HepG2 (cell line): Measurements from ENCODE around the gene PSKH1. TPM values are rescaled to one million over a fixed set of nuclear protein-coding genes. Genes with fewer than 3 reads are reported as not detected.

ENCODE experiments used
- ARHGAP35 ChIP-seq: sonication (generic); formaldehyde crosslinking; IDR thresholded peaks from 2 replicates; pipeline ENCODE4 v1.9.0; 2022; ENCODE audit warnings: mild to moderate bottlenecking, inconsistent platforms, moderate library complexity, missing genetic modification reagents, borderline replicate concordance
- ATF7-NPFF ChIP-seq: sonication (generic); formaldehyde crosslinking; IDR thresholded peaks from 2 replicates; pipeline ENCODE4 v1.8.1; 2023; ENCODE audit warnings: mild to moderate bottlenecking, low read depth, missing genetic modification reagents, moderate library complexity
- HDAC2 ChIP-seq: sonication (generic); formaldehyde crosslinking; IDR thresholded peaks from 2 replicates; pipeline ENCODE4 v1.4.0; 2020; ENCODE audit warnings: missing genetic modification reagents
- HIVEP1 ChIP-seq: sonication (generic); formaldehyde crosslinking; IDR thresholded peaks from 2 replicates; pipeline ENCODE4 v1.4.0; 2020; ENCODE audit warnings: mild to moderate bottlenecking, missing genetic modification reagents
- IKZF1 ChIP-seq: fragments of 450-650 bp; IDR thresholded peaks from 2 replicates; pipeline ENCODE4 v1.7.1; 2016
- KDM2A ChIP-seq: sonication (generic); formaldehyde crosslinking; IDR thresholded peaks from 2 replicates; pipeline ENCODE4 v1.4.0; 2020; ENCODE audit warnings: low read depth, missing genetic modification reagents, borderline replicate concordance
- MAFF ChIP-seq: IDR thresholded peaks from 2 replicates; pipeline ENCODE4 v1.6.1; 2011; ENCODE audit warnings: low read depth, low read length, improper control_type of control experiment
- RBAK ChIP-seq: sonication (generic); formaldehyde crosslinking; IDR thresholded peaks from 2 replicates; pipeline ENCODE4 v1.5.1; 2020; ENCODE audit warnings: mild to moderate bottlenecking, missing genetic modification reagents
- RFX5 ChIP-seq: IDR thresholded peaks from 2 replicates; pipeline ENCODE4 v1.6.1; 2011; ENCODE audit warnings: low read depth, low read length, improper control_type of control experiment
- SP140L ChIP-seq: sonication (generic); formaldehyde crosslinking; IDR thresholded peaks from 2 replicates; pipeline ENCODE4 v1.4.0; 2020; ENCODE audit warnings: missing genetic modification reagents, borderline replicate concordance
- TBX2 ChIP-seq: sonication (generic); formaldehyde crosslinking; IDR thresholded peaks from 2 replicates; pipeline ENCODE4 v1.5.0; 2020; ENCODE audit warnings: missing genetic modification reagents, mild to moderate bottlenecking, borderline replicate concordance
- TGIF2 ChIP-seq: IDR thresholded peaks from 2 replicates; pipeline ENCODE4 v1.6.1; 2016; ENCODE audit warnings: control low read depth, missing compliant biosample characterization
- U2AF2 ChIP-seq: fragments of 200-400 bp; formaldehyde crosslinking; IDR thresholded peaks from 2 replicates; pipeline ENCODE4 v1.6.1; 2017; ENCODE audit warnings: low read depth, mild to moderate bottlenecking, low read length
- ZFP1 ChIP-seq: IDR thresholded peaks from 2 replicates; pipeline ENCODE4 v1.6.1; 2016
- ZNF282 ChIP-seq: fragments of 450-650 bp; IDR thresholded peaks from 2 replicates; pipeline ENCODE4 v1.6.1; 2018; ENCODE audit not compliant: partially characterized antibody
- ZNF326 ChIP-seq: sonication (generic); formaldehyde crosslinking; IDR thresholded peaks from 2 replicates; pipeline ENCODE4 v1.4.0; 2020; ENCODE audit warnings: missing genetic modification reagents, borderline replicate concordance
- ZNF468 ChIP-seq: sonication (generic); formaldehyde crosslinking; IDR thresholded peaks from 2 replicates; pipeline ENCODE4 v1.8.0; 2022; ENCODE audit warnings: mild to moderate bottlenecking, moderate library complexity, missing genetic modification reagents
- ZNF550 ChIP-seq: sonication (generic); formaldehyde crosslinking; IDR thresholded peaks from 2 replicates; pipeline ENCODE4 v1.4.0; 2020; ENCODE audit warnings: mild to moderate bottlenecking, missing genetic modification reagents, borderline replicate concordance
- ZNF772 ChIP-seq: sonication (generic); formaldehyde crosslinking; IDR thresholded peaks from 2 replicates; pipeline ENCODE4 v1.5.0; 2020; ENCODE audit warnings: mild to moderate bottlenecking, missing genetic modification reagents
- ZNF850 ChIP-seq: sonication (generic); formaldehyde crosslinking; conservative IDR thresholded peaks from 2 replicates; pipeline ENCODE4 v1.9.0; 2021; ENCODE audit warnings: mild to moderate bottlenecking, missing genetic modification reagents
- ZSCAN20 ChIP-seq: sonication (generic); formaldehyde crosslinking; IDR thresholded peaks from 2 replicates; pipeline ENCODE4 v1.4.0; 2020; ENCODE audit warnings: missing genetic modification reagents, mild to moderate bottlenecking, borderline replicate concordance
- polyA plus RNA-seq, 8 experiments: library from polyadenylated mRNA; depleted of rRNA in 3 of 8; stranded (reverse) in 7 of 8; unstranded in 1 of 8; fragments of >200 nt; fragmentation: Illumina TruSeq in 4 of 8; extraction: Trizol in 4 of 8; gene quantifications; 2 replicates each; pipeline versions ENCODE4 v1.2.1 to v1.2.3, GENCODE V29; 2011 to 2016; ENCODE audit warnings: low read depth in 4 of 8, missing spikeins in 1 of 8, mixed read lengths in 1 of 8; ENCODE audit not compliant: insufficient read depth in 1 of 8
- total RNA-seq, 5 experiments: library from RNA; depleted of rRNA; stranded (reverse); fragments of >200 nt; fragmentation: Illumina TruSeq; extraction: Trizol; gene quantifications; 2 replicates each; pipeline ENCODE4 v1.2.3, GENCODE V29; 2016; ENCODE audit warnings: low read depth in 1 of 5
- TF ChIP-seq, protein P1 (sequence below): sonication (generic); formaldehyde crosslinking; IDR thresholded peaks from 2 replicates; pipeline ENCODE4 v1.4.0; 2020; ENCODE audit warnings: mild to moderate bottlenecking, missing genetic modification reagents
- TF ChIP-seq, protein P2 (sequence below): sonication (generic); formaldehyde crosslinking; IDR thresholded peaks from 2 replicates; pipeline ENCODE4 v1.9.0; 2022; ENCODE audit warnings: missing genetic modification reagents, mild to moderate bottlenecking, borderline replicate concordance

Gene PSKH1
- total and polyA plus RNA-seq, 2 of the 13 experiments (the other 11 are each of a cell fraction or from before 2014, with no cell fraction given), result 8.4 to 19.1 TPM

GRCh38 chr16:67964477-67965131 lies 71.5 kb downstream of the PSKH1 start (continued):
- TF ChIP-seq, protein P1, sequence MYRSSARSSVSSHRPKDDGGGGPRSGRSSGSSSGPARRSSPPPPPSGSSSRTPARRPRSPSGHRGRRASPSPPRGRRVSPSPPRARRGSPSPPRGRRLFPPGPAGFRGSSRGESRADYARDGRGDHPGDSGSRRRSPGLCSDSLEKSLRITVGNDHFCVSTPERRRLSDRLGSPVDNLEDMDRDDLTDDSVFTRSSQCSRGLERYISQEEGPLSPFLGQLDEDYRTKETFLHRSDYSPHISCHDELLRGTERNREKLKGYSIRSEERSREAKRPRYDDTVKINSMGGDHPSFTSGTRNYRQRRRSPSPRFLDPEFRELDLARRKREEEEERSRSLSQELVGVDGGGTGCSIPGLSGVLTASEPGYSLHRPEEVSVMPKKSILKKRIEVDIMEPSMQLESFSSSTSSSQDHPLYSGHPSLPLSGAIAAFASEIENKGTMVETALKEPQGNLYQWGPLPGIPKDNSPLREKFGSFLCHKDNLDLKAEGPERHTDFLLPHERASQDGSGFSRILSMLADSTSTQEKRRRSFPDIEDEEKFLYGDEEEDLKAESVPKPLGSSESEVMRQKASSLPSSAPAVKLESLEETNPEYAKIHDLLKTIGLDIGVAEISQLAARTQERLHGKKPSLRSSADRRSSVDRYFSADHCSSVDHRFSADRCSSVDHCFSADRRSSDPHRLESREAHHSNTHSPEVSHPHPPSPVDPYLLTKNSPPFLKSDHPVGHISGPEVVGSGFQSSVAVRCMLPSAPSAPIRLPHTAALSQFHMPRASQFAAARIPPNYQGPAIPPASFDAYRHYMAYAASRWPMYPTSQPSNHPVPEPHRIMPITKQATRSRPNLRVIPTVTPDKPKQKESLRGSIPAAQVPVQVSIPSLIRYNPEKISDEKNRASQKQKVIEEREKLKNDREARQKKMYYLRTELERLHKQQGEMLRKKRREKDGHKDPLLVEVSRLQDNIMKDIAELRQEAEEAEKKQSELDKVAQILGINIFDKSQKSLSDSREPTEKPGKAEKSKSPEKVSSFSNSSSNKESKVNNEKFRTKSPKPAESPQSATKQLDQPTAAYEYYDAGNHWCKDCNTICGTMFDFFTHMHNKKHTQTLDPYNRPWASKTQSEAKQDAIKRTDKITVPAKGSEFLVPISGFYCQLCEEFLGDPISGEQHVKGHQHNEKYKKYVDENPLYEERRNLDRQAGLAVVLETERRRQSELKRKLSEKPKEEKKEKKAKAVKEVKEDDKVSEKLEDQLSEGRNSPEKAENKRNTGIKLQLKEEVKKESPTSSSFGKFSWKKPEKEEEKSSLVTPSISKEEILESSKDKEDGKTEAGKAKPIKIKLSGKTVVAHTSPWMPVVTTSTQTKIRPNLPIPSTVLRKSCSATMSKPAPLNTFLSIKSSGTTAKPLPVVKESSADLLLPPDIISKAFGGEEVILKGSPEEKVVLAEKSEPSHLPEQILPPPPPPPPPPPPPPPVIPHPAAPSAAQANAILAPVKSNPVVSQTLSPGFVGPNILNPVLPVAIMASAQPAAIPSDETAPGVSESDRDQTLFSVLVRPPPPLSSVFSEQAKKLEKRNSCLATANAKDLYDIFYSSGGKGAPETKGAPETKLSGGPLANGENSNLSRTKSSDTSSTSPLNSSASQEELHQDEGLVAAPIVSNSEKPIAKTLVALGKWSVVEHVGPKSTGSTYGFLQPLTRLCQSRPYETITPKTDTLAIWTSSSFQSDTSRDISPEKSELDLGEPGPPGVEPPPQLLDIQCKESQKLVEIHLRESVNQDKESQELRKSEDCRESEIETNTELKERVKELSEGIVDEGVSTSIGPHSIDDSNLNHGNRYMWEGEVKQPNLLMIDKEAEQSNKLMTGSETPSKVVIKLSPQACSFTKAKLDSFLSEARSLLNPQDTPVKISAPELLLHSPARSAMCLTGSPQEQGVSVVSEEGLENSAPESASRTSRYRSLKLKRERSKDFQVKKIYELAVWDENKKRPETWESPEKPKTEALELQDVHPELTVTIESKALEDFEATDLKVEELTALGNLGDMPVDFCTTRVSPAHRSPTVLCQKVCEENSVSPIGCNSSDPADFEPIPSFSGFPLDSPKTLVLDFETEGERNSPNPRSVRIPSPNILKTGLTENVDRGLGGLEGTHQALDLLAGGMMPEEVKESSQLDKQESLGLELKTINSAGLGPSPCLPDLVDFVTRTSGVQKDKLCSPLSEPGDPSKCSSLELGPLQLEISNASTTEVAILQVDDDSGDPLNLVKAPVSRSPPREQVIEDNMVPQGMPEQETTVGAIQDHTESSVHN (CRISPR knock-in tag), result no peak
- TF ChIP-seq TGIF2 (no peak), ZNF326 (CRISPR knock-in tag) (no peak), HDAC2 (0 out of 2 replicates have a peak, but pooled peaks have one; percentile 13), SP140L (CRISPR knock-in tag) (no peak), ZNF550 (CRISPR knock-in tag) (no peak), RBAK (CRISPR knock-in tag) (no peak), KDM2A (CRISPR knock-in tag) (0 out of 2 replicates have a peak, but pooled peaks have one; percentile 12), RFX5 (peak; percentile 67), TBX2 (CRISPR knock-in tag) (0 out of 2 replicates have a peak, but pooled peaks have one; percentile 10), ZSCAN20 (CRISPR knock-in tag) (no peak), ZNF850 (CRISPR knock-in tag) (no peak), MAFF (no peak), ZNF468 (CRISPR knock-in tag) (no peak), HIVEP1 (CRISPR knock-in tag) (no peak), IKZF1 (no peak), ARHGAP35 (CRISPR knock-in tag) (no peak), ZNF772 (no peak), ZNF282 (no peak), U2AF2 (no peak), ZFP1 (no peak), ATF7-NPFF (no peak)
- TF ChIP-seq, protein P2, sequence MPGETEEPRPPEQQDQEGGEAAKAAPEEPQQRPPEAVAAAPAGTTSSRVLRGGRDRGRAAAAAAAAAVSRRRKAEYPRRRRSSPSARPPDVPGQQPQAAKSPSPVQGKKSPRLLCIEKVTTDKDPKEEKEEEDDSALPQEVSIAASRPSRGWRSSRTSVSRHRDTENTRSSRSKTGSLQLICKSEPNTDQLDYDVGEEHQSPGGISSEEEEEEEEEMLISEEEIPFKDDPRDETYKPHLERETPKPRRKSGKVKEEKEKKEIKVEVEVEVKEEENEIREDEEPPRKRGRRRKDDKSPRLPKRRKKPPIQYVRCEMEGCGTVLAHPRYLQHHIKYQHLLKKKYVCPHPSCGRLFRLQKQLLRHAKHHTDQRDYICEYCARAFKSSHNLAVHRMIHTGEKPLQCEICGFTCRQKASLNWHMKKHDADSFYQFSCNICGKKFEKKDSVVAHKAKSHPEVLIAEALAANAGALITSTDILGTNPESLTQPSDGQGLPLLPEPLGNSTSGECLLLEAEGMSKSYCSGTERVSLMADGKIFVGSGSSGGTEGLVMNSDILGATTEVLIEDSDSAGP (CRISPR knock-in tag), result 0 out of 2 replicates have a peak, but pooled peaks have one; percentile 7
